Fibroblast of mammary gland (primary cell): ENCODE measurements around the gene RAI1.

Experiments used
- DNase-seq: peaks from one replicate; pipeline ENCODE4 v3.0.0-alpha.2; 2010; ENCODE audit warnings: low read depth
- H3K4me3 ChIP-seq: 2 replicates; pipeline ENCODE4 v1.5.1; 2011; ENCODE audit warnings: low read depth, mild to moderate bottlenecking, low read length, moderate library complexity; ENCODE audit not compliant: control insufficient read depth
- CTCF ChIP-seq: conservative IDR thresholded peaks from 2 replicates; pipeline ENCODE4 v1.5.1; 2011; ENCODE audit warnings: low read depth, low read length, inconsistent platforms; ENCODE audit not compliant: control insufficient read depth, insufficient read depth

Gene RAI1

GRCh38 chr17:17691468-17692263 is 10.4 kb downstream of the RAI1 start:
- H3K4me3 ChIP-seq, result no peak overlapping the region
- TF ChIP-seq CTCF, result no peak
- DNase-seq, result no peak

- no peak overlapping the region for H3K4me3 ChIP-seq
- TF ChIP-seq CTCF, result no peak
- DNase-seq, result no peak
Observed at GRCh38 chr17:17692353-17693252, 11.3 kb downstream of the RAI1 start.

- H3K4me3 ChIP-seq, result no peak overlapping the region
- no peak for TF ChIP-seq CTCF
- no peak for DNase-seq
Observed at GRCh38 chr17:17693253-17694168, 12.3 kb downstream of the RAI1 start.

DNA sequence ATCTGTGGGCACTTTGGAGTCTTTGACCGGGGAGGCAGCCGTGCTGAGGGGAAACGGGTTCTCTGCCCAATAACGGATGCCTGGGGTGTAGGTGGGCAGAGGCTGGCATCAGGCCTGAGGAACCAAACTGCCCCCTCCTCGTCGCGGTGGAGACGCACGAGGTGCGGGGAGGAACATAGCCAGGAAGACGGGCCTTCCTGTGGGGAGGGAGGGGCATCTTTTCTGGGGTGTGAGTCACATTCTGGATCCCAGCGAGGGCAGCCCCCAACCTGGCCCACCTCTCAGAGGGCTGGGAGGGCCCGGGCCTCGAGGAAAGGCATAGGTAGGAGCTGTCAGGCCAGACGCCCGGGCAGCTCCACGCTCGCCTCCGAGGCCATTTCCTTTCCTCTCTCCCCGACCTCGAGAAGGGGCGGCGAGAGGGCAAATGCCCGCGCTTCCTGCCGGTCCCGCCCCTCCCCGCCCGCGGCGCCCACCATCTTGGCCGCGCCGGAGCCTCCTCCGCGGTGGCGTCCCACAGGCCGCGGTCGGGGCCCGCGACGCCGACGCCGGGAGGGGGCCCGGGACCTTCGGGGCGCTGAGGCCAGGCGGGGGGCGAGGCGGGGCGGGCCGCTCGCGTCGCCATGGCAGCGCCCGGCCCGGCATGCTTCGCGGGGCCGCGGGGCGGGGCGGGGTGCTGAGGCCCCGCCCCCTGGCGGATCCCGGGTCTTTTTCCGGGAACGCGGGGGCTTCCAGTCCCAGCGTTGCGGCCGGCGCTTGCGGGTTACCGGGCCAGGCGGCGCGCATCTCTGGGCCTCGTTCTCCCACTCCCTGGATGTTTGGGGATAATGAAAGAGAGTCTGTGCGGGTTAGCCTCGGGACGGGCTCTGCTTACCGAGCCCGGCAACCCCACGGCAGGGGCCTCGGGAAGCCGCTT is 13.2 kb downstream of the RAI1 start:
- TF ChIP-seq CTCF, result no peak
- peak overlapping the region; percentile 62 for H3K4me3 ChIP-seq
- peak; percentile 56 for DNase-seq

DNA sequence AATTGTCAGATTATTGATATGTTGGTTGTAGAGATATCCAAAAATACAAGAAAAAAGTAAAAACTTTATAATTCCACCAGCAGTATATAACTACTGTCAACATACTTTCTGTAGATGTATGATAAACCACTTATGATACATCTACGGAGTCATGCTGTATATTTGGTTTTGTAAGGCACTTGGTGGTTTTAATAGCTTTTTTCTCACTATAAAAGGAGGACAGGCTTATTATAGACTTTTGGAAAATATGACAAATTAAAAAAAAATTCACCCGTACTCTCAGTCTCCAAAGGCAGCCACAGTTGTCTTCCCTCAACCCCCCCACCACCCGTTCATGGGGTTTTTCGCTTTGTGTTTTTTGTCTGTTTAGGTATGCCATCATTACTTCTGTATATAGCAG is 14.8 kb downstream of the RAI1 start:
- DNase-seq, result no peak
- H3K4me3 ChIP-seq, result no peak overlapping the region
- TF ChIP-seq CTCF, result no peak
